Measurements from ENCODE around the gene TEX35. TPM values are rescaled to one million over a fixed set of nuclear protein-coding genes. Genes with fewer than 3 reads are reported as not detected.
A peak's percentile ranks its signal among the peaks of the same experiment; 100 is the strongest.

The TEX35 gene
- not detected for total RNA-seq (2013)
- not detected for polyA plus RNA-seq
- not detected in 2 replicates for polyA minus RNA-seq
- 0 to 1.0 (median 0) reads per million in 11 experiments for total RNA-seq

DNA sequence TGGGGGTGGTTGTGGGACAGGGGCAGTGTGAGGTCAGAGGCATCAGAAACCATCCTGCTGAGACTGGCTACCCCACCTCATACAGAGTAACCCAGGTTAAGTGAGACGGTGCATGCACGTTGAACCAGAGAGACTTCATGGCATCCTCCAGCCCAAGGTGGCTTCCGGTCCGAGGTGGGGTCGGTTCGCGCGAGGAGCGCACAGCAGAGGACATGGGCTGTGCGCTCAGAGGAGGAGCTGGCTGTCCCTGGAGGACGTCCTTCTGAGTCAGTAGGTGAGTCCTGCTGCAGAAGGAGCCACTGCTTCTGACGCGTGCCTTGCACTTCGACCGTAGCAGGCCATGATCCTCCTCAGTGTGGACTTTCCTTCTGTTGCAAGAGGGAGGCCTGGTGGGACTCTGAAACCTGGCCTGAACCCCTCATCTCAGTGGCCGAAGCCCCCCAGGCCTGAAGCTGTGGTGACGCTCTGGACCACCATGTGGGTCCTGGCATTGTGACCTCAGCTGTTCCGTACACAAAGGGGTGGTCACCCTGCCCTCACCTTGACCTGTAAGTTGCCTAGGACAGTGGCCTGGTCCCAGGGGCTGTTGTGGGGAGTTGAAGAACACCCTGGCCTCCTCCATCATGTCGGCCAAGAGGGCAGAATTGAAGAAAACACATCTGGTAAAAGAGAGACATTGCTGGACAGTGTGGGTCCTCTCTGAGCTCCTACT is at the start of gene TEX35:
Gene TEX35 (plus strand): TSS at position 544 of the 712 bp plus-strand sequence. CDS start 80 bp downstream, at position 624.
- no peaks in the 10 kb centered on the region for H3K36me3 ChIP-seq (replicated peaks in 1 of 2; ENCODE audit: control insufficient read depth in 1 of 2, insufficient read depth in 2 of 2, low read length in 2 of 2)
- peak within 1 kb of the TSS in 1 of 7 donors; percentile 21 for H3K27ac Mint-ChIP-seq
- no peaks in the 10 kb centered on the region for H3K27me3 ChIP-seq (ENCODE audit: control insufficient read depth in 2 of 2, insufficient read depth in 2 of 2, low read length in 2 of 2)
- no peak within 1 kb of the TSS for H3K4me3 Mint-ChIP-seq
- no peaks in the 10 kb centered on the region for H3K9me3 ChIP-seq (replicated peaks in 1 of 2; ENCODE audit: control insufficient read depth in 1 of 2, insufficient read depth in 1 of 2, low read length in 2 of 2)
- H2AFZ ChIP-seq (ENCODE audit: insufficient read depth, low read depth, low read length, poor library complexity, severe bottlenecking): no peak within 1 kb of the TSS
- H3K9ac ChIP-seq (ENCODE audit: insufficient read depth, low read length, poor library complexity, severe bottlenecking): no peak within 1 kb of the TSS
- no peak for DNase-seq
- H3K4me3 ChIP-seq (replicated peaks in 1 of 3; ENCODE audit: low read depth in 2 of 3, low read length in 3 of 3): no peak within 1 kb of the TSS
- H3K27me3 Mint-ChIP-seq (ENCODE audit: low read depth in 3 of 3): peaks cover 0 to 1% (median 0%) of the 10 kb centered on the region in 3 donors
- 97% methylated on average over 19 of the region's 19 CpGs for WGBS (ENCODE audit: insufficient coverage)
- no peaks in the 10 kb centered on the region for H3K4me1 ChIP-seq (ENCODE audit: control insufficient read depth in 1 of 2, insufficient read depth in 2 of 2, low read length in 2 of 2)
- no peak within 1 kb of the TSS for H3K4me2 ChIP-seq (replicated peaks; ENCODE audit: extremely low read depth, low read length, poor library complexity, severe bottlenecking)
- H3K79me2 ChIP-seq (ENCODE audit: insufficient read depth, low read length): no peaks in the 10 kb centered on the region
- no peaks in the 10 kb centered on the region for H3K36me3 Mint-ChIP-seq
- no peaks in the 10 kb centered on the region for H3K9me3 Mint-ChIP-seq
- no peaks in the 10 kb centered on the region for H3K4me1 Mint-ChIP-seq
- no peak within 1 kb of the TSS for H3K27ac ChIP-seq (ENCODE audit: low read depth in 1 of 2, low read length in 2 of 2)
- intact Hi-C loops (cut with micrococcal nuclease): no loop called here
- H4K20me1 ChIP-seq (ENCODE audit: insufficient read depth, low read length): no peaks in the 10 kb centered on the region
- TF ChIP-seq CTCF (IDR thresholded peaks at IDR 0.05): no peak

DNA sequence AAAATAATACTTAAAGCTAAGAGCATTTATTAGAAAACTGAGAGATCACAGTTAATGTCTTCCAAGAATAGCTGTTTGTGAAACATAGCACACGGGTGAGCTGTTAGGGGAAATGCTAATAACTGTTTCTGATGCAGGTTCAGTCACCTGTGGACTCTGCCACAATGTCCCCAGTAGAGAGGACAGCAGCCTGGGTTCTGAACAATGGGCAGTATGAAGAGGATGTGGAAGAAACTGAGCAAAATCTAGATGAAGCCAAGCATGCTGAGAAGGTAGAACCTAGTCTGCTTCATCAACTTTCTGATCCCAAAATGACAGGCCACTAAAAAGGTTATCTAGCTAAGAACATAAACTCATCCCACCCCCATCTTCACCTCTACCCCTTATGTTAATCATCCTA is 48.8 kb upstream of the TEX35 start:
- 75% methylated on average over 1 of the region's 1 CpG for WGBS (ENCODE audit: insufficient coverage)

More for the DNA sequence above, 48.8 kb upstream of the TEX35 start:
- Mint-ChIP-seq H3K36me3 (peaks cover 3 to 12% of the 10 kb centered on the region in 2 donors), H3K4me3 (no peak overlapping the region), H3K9me3 (peaks cover 0 to 1% (median 0%) of the 10 kb centered on the region in 7 donors), H3K27ac (no peak overlapping the region), H3K4me1 (no peaks in the 10 kb centered on the region), H3K27me3 (ENCODE audit: low read depth in 3 of 3) (no peaks in the 10 kb centered on the region)
- Histone ChIP-seq H3K27me3 (ENCODE audit: control insufficient read depth in 2 of 2, insufficient read depth in 2 of 2, low read length in 2 of 2) (no peaks in the 10 kb centered on the region), H4K20me1 (ENCODE audit: insufficient read depth, low read length) (no peaks in the 10 kb centered on the region), H3K4me2 (replicated peaks; ENCODE audit: extremely low read depth, low read length, poor library complexity, severe bottlenecking) (no peak overlapping the region), H3K4me3 (replicated peaks in 1 of 3; ENCODE audit: low read depth in 2 of 3, low read length in 3 of 3) (no peak overlapping the region), H3K36me3 (replicated peaks in 1 of 2; ENCODE audit: control insufficient read depth in 1 of 2, insufficient read depth in 2 of 2, low read length in 2 of 2) (no peaks in the 10 kb centered on the region), H3K27ac (ENCODE audit: low read depth in 1 of 2, low read length in 2 of 2) (no peak overlapping the region), H3K4me1 (ENCODE audit: control insufficient read depth in 1 of 2, insufficient read depth in 2 of 2, low read length in 2 of 2) (no peaks in the 10 kb centered on the region), H3K9me3 (replicated peaks in 1 of 2; ENCODE audit: control insufficient read depth in 1 of 2, insufficient read depth in 1 of 2, low read length in 2 of 2) (no peaks in the 10 kb centered on the region), H3K79me2 (ENCODE audit: insufficient read depth, low read length) (no peaks in the 10 kb centered on the region), H3K9ac (ENCODE audit: insufficient read depth, low read length, poor library complexity, severe bottlenecking) (no peak overlapping the region), H2AFZ (ENCODE audit: insufficient read depth, low read depth, low read length, poor library complexity, severe bottlenecking) (no peak overlapping the region)
- intact Hi-C loops (cut with micrococcal nuclease): no loop called here
- no peak for DNase-seq
- no peak for TF ChIP-seq CTCF (IDR thresholded peaks at IDR 0.05)

Data from CD14-positive monocyte (primary cell).